GM19372 (cell line): Measurements from ENCODE around the gene BLVRA.

Source experiments
- ATAC-seq: cut with Tn5 transposase; IDR thresholded peaks from one replicate; pipeline ENCODE4 v1.9.1; 2021; ENCODE audit warnings: mild to moderate bottlenecking, low read depth, moderate library complexity; ENCODE audit not compliant: unreplicated experiment

Gene BLVRA

GRCh38 chr7:43847496-43847895 lies 89.0 kb downstream of the BLVRA start:
- no peak for ATAC-seq

GRCh38 chr7:43849047-43849446 lies 90.6 kb downstream of the BLVRA start:
- ATAC-seq: no peak

- no peak for ATAC-seq
Measured at GRCh38 chr7:43850348-43851116, 92.1 kb downstream of the BLVRA start.

- no peak for ATAC-seq
Measured at GRCh38 chr7:43851805-43852204, 93.3 kb downstream of the BLVRA start.

- no peak for ATAC-seq
Measured at GRCh38 chr7:43855176-43855575, 96.7 kb downstream of the BLVRA start.

GRCh38 chr7:43856316-43856715 lies 97.8 kb downstream of the BLVRA start:
- ATAC-seq: no peak
